Stimulated activated CD8-positive, alpha-beta memory T cell treated with anti-CD3 and anti-CD28 coated beads, Interleukin-4, amount 100 ng/mL, for 1 hour (primary cell): ENCODE results near the gene ZNF280B.

Experiments
- DNase-seq, 2 donors: peaks; one replicate each; pipeline ENCODE4 v3.0.0-alpha.2; 2020; ENCODE audit warnings: low read depth in 2 of 2, low spot score in 1 of 2

Gene ZNF280B

GRCh38 chr22:22508274-22509176, at the start of gene ZNF280B:
Gene ZNF280B (minus strand): TSS chr22:22508742. CDS start chr22:22489398, 19,344 bp downstream.
- DNase-seq: peak; percentile 55 to 60

- DNase-seq: no peak
These were observed 48.7 kb upstream of the ZNF280B start for GRCh38 chr22:22556995-22557925.

GRCh38 chr22:22556578-22556977, 48.0 kb upstream of the ZNF280B start:
- no peak for DNase-seq

DNA sequence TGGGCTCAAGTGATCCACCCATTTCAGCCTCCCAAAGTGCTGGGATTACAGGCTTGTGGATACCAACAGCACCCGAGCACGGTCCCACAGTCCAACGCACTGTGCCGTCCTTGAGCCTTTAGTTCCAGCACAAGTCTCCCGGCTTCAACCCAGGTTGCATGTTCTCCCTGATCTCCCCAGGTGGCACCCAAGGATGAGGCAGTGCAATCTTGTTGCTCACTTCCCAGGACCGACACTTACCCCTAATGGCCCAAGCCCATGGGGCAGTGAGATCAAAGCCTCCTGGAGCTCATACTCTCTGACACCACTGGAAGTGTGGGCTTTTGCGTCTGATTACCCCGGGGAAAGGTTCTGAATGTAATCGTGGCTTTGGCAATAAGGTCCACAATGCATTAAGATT, 47.1 kb upstream of the ZNF280B start:
- no peak for DNase-seq

DNA sequence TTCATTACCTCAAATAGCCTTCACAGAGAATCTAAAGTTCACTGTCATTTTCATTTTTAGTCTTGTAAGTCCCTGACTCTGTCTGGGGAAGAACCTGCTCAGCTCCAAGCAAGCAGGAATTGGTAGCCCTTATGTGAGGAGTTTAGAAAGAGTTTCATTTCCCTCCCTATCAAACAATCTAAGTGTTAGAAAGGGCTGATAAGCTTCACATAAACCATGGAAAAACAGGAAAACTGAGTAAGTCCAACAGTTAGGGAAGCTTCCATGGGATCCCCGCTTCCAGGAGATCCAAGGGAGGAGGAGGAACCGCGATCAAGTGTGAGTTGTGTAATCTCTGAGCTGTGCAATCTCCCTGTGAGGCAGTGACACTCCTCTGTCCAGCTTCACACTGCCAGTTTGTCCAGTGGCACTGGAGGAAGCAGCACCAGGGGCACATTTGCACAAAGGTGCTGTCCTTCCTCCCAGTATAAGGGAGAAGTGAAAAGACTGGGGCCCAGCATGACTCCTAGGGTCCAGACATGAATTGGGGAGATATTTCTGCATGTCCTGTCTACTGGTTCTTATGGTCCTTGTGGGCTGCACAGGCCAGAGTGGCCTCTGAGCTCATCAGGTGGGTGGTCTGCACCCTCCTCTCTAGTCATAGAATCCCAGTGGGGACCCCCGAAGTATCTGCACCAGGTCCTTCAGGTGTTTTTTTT, 46.2 kb upstream of the ZNF280B start:
- DNase-seq: no peak

DNA sequence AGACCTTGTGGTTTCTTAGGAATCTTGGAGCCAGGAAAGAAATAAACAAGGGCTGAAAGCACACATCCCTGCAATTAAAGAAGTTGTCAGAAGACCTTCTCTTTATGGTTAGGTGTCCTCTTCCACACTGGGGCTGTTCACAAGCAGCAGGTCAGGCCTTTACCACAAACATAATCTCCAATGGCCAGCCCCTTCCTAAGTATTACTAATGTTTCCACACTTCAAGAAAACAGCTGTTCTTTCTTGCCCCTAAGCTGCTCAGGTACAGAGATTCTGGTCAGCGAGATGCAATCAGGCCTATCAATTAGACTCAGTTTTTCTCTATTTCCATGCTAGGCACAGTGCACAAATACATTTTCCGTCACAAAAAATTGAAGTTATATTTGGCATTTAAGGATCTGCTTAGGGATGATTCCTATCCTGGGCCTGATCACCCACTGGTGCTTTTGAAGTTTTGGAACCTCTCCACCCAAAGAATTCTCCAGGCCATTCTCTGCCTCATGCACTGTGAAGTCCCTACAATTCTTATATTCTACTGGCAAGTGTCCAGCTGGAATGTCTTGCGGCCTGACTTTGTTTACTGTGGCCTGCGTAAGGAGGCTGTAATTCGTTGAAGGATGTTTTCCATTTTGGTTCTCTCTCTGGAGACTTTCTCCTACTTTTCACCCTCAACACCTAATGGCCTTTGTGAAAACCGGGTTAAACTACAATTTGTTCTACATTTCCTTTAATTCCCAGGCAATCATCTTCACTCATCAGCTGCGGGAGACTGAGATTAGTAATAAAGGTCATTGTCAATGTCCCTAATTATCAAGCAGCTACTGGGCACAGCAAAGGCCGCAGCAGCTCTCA, 45.4 kb upstream of the ZNF280B start:
- DNase-seq: no peak

DNA sequence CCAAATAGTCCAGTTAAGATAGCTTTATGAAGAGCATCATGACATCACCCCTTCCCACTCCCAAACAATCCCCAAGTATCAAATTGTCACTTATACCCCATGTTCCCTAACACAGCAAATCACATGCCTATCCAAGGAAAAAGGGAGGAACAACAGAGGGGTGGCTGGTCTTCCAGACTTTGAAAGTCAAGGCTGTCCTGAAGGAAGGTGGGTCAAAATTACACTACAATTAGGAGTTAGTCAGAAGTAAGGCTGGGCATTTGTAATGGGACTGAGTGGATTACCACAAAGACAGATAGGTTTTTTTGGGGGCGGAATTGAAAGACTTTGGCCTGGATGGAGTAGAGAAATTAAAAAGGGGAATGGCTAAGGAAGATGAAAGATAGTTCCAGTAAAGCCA, 44.6 kb upstream of the ZNF280B start:
- DNase-seq: no peak

- no peak for DNase-seq
These were observed 44.1 kb upstream of the ZNF280B start for GRCh38 chr22:22552630-22553029.

GRCh38 chr22:22550789-22551434, 42.4 kb upstream of the ZNF280B start:
- no peak for DNase-seq

GRCh38 chr22:22548910-22549309, 40.4 kb upstream of the ZNF280B start:
- no peak for DNase-seq

DNA sequence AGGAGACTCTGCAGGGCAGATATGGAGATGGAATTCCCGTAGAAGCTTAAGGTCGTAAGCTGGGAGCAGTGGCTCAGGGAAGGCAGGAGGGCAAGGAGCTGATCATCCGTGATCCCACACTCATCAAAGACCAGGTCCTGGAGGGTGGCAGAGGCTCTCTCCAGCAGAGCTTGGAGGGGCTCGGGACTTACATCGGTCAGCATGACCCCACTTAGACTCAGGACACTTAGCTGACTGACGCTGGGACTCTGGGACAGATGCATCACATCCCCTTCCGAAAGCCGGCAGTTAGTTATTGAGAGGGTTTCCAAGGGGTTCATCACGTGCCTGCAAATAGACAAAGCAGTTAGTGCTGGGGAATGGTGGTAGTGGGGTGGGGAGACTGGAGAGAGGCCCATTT, 39.8 kb upstream of the ZNF280B start:
- DNase-seq: no peak

- DNase-seq: no peak
These were observed 39.3 kb upstream of the ZNF280B start for GRCh38 chr22:22547692-22548300.

- DNase-seq: no peak
These were observed 38.7 kb upstream of the ZNF280B start for GRCh38 chr22:22547226-22547625.

- no peak for DNase-seq
These were observed 37.9 kb upstream of the ZNF280B start for GRCh38 chr22:22546490-22546889.

DNA sequence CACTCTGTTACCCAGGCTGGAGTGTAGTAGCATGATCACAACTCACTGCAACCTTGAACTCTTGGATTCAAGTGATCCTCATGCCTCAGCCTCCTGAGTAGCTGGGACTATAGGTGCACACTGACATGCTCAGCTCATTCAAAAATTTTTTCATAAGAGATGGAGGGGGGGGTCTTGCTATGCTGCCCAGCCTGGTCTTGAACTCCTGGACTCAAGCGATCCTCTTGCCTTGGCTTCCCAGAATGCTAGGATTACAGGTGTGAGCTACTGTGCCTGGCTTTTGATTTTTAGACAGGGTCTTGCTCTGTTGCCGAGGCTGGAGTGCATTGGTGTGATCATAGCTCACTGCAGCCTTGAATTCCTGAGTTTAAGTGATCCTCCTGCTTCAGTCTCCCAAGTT, 36.5 kb upstream of the ZNF280B start:
- DNase-seq: no peak

DNA sequence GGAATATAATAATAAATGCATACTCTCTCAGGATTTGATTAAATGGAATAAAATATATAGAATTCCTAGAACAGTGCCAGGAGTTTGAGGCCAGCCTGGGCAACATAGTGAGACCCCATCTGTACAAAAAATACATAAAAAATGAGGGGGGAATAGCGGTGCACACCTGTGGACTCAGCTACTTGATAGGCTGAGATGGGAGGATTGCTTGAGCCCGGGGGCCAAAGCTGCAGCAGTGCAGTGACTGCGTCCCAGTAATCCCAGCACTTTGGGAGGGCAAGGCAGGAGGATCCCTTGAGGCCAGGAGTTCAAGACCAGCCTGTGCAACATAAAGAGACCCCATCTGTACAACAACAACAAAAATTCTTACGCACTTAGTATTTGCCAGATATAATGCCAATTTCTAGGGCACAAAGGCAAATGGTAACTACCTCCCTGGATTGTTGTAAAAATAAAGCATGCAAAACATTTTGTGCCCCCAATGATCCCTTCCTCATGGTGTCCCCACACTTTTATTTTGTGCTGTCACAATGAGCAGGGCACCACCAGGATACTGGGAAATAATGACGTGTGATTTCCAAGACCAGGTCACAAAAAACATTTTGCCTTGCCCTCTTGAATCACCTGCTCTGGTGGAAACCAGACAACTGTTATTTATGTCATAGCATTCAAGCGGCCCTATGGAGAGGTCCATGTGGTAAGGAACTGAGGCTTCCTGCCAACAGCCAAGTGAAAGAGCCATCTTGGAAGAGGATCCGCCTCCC, 29.9 kb upstream of the ZNF280B start:
- no peak for DNase-seq

DNA sequence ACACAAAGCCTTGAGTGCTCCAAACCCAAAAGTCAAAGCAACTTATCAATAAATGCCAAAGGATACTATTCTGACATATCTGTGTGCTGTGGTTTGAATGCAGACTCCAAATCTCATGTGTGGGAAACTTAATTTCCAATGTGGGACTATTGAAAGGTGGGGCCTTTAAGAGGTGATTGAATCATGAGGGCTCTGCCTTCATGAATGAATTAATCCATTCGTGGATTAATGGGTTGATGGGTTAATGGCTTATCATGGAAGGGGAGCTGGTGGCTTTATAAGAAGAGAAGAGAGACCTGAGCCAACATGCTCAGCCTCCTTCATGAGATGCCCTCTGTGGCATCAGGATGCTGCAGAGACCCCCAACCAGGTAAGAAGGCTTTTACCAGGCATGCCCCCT, 28.4 kb upstream of the ZNF280B start:
- no peak for DNase-seq

DNA sequence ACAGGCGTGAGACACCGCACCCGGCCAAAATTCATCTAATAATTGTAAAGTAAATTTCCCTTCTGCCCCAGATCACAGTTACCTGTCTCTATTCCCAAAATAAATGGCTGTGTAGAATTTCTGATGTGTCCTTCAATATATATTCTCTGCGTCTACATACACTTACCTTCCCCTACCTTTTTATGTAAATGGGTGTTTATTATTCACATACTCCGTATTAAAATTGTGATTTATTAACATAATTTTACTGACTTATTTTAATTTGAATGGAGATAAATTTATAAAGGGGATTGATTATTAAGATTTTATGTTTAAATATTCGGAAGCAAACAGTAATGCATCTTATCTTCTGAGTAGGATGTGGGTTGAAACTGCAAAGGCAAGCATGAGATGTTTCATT, 28.0 kb upstream of the ZNF280B start:
- no peak for DNase-seq

DNA sequence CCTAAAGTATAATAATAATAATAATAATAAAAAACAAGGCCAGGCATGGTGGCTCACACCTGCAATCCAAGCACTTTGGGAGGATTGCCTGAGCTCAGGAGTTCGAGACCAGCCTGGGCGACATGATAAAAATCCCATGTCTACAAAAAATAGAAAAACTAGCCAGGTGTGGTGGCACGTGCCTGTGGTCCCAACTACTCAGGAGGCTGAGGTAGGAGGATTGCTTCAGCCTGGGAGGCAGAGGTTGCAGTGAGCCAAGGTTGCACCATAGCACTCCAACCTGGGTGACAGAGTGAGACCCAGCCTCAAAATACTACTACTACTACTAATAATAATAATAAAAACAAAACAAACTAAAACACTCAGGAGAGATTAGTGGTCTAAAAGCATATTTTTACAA, 27.1 kb upstream of the ZNF280B start:
- DNase-seq: no peak
